A549 treated with AZD9567 at 1 μM for 4 hours (cell line): Measurements from ENCODE around the gene CD164L2. TPM values are rescaled to one million over a fixed set of nuclear protein-coding genes. Genes with fewer than 3 reads are reported as not detected.

Experiments
- total RNA-seq: library from RNA; stranded (reverse); fragments of 200-300 nt; extraction: Qiagen RNA extraction; gene quantifications from 5 replicates; pipeline ENCODE4 v1.2.3, GENCODE V29; 2022; ENCODE audit not compliant: insufficient read depth

The CD164L2 gene
- total RNA-seq: not detected in 5 replicates

GRCh38 chr1:27383039-27383605 is at the start of gene CD164L2:
Gene CD164L2 (minus strand): TSS chr1:27383333. CDS start chr1:27383239, 94 bp downstream.

GRCh38 chr1:27392096-27392777 is 9.1 kb upstream of the CD164L2 start, which contains the start of gene GPR3:
Gene GPR3 (plus strand): TSS chr1:27392622. CDS start chr1:27393799, 1,177 bp downstream.

GRCh38 chr1:27374362-27375086 is 8.6 kb downstream of the CD164L2 start, which contains the start of gene FCN3:
Gene FCN3 (minus strand): TSS chr1:27374824. CDS start chr1:27374818, 6 bp downstream.

GRCh38 chr1:27366411-27367159 is 16.5 kb downstream of the CD164L2 start, which contains the start of gene MAP3K6:
Gene MAP3K6 (minus strand): TSS chr1:27366961. CDS start chr1:27366597, 364 bp downstream.

GRCh38 chr1:27341525-27342252 is 41.4 kb downstream of the CD164L2 start, which contains the start of gene SYTL1:
Gene SYTL1 (plus strand): TSS chr1:27342022. CDS start chr1:27345335, 3,313 bp downstream.

Other genes with a start within 250 kb of the CD164L2 start
- gene SLC9A1, start 228.2 kb downstream of the CD164L2 start, total RNA-seq: 11.6 to 16.8 TPM (median 14.9 TPM) in 5 replicates
- 6.3 to 9.2 TPM (median 7.0 TPM) in 5 replicates for gene WDTC1, start 148.7 kb downstream of the CD164L2 start, total RNA-seq
- 43.8 to 52.6 TPM (median 51.5 TPM) in 5 replicates for gene TMEM222, start 61.2 kb downstream of the CD164L2 start, total RNA-seq
- 0.34 to 0.94 TPM (median 0.55 TPM) in 4 of 5 replicates, not detected in the other for gene SYTL1, start 41.3 kb downstream of the CD164L2 start, total RNA-seq
- gene MAP3K6, start 16.4 kb downstream of the CD164L2 start, total RNA-seq: 7.2 to 18.4 TPM (median 15.3 TPM) in 5 replicates
- not detected in 5 replicates for gene FCN3, start 8.5 kb downstream of the CD164L2 start, total RNA-seq
- gene GPR3, start 9.3 kb upstream of the CD164L2 start, total RNA-seq: 1.6 to 2.0 TPM (median 1.7 TPM) in 4 of 5 replicates, not detected in the other
- 45.2 to 53.4 TPM (median 50.5 TPM) in 5 replicates for gene WASF2, start 106.8 kb upstream of the CD164L2 start, total RNA-seq
- 13.8 to 24.9 TPM (median 23.5 TPM) in 5 replicates for gene AHDC1, start 220.8 kb upstream of the CD164L2 start, total RNA-seq